ENCODE data around the gene NOP16.
A peak's percentile ranks its signal among the peaks of the same experiment; 100 is the strongest.

GRCh38 chr5:176361437-176362232 is 26.8 kb downstream of the NOP16 start, which contains the start of gene KIAA1191:
- TF ChIP-seq TCF7L2 (IDR thresholded peaks at IDR 0.05; ENCODE audit: borderline replicate concordance, low read depth, low read length) (no peak), PATZ1 (tag by site-specific recombination; IDR thresholded peaks at IDR 0.05) (peak; percentile 82), REST (tag by site-specific recombination; IDR thresholded peaks at IDR 0.05) (0 out of 2 replicates have a peak, but pooled peaks have one; percentile 27), CTCF (tag by site-specific recombination; IDR thresholded peaks at IDR 0.05) (peak; percentile 77), HOXA7 (CRISPR knock-in tag; IDR thresholded peaks at IDR 0.05; ENCODE audit: borderline replicate concordance) (no peak)

Data from HEK293 (cell line).